BE2C (cell line): ENCODE data around the gene KCNC3.
"Not testable (repeated sequence)": the region's sequence is repeated elsewhere in the genome, so short reads cannot be mapped to it uniquely, and the experiment has no call there.

Experiments used
- DNase-seq: peaks from one replicate; pipeline ENCODE4 v3.0.0-alpha.2; 2020
- H3K27me3 ChIP-seq: fragments of 250-450 bp; sonication (Bioruptor Pico); 2 replicates; pipeline ENCODE4 v1.5.1; 2020; ENCODE audit warnings: mild to moderate bottlenecking
- H3K36me3 ChIP-seq: fragments of 250-450 bp; sonication (Bioruptor Pico); 2 replicates; pipeline ENCODE4 v1.5.1; 2020; ENCODE audit warnings: mild to moderate bottlenecking
- H3K4me1 ChIP-seq: fragments of 250-450 bp; sonication (Bioruptor Pico); 2 replicates; pipeline ENCODE4 v1.5.1; 2020
- H3K4me3 ChIP-seq: 2 replicates; pipeline ENCODE4 v1.5.1; 2011; ENCODE audit warnings: low read depth, low read length
- H3K9me3 ChIP-seq: fragments of 250-450 bp; sonication (Bioruptor Pico); 2 replicates; pipeline ENCODE4 v1.5.1; 2020
- TF ChIP-seq, protein P1 (sequence below): IDR thresholded peaks from 2 replicates; pipeline ENCODE4 v1.5.1; 2012; ENCODE audit warnings: mild to moderate bottlenecking, low read depth, low read length

KCNC3 gene

DNA sequence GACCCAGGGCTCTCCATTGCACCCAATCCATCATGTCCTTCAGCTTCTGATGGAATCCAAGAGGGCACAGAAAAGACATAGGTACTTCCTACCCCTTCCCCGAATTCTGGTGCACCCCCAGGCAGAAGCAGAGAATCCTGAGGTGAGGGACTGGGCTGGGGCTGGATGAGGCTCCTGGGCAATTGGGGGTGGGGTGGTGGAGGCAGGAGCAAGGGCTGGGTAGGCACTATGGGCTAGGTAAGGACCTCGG, 2.7 kb upstream of the KCNC3 start:
- Histone ChIP-seq H3K9me3 (no peaks in the 10 kb centered on the region), H3K4me3 (no peak overlapping the region), H3K36me3 (no peaks in the 10 kb centered on the region), H3K4me1 (no peaks in the 10 kb centered on the region), H3K27me3 (no peaks in the 10 kb centered on the region)
- DNase-seq = no peak
- TF ChIP-seq, protein P1, sequence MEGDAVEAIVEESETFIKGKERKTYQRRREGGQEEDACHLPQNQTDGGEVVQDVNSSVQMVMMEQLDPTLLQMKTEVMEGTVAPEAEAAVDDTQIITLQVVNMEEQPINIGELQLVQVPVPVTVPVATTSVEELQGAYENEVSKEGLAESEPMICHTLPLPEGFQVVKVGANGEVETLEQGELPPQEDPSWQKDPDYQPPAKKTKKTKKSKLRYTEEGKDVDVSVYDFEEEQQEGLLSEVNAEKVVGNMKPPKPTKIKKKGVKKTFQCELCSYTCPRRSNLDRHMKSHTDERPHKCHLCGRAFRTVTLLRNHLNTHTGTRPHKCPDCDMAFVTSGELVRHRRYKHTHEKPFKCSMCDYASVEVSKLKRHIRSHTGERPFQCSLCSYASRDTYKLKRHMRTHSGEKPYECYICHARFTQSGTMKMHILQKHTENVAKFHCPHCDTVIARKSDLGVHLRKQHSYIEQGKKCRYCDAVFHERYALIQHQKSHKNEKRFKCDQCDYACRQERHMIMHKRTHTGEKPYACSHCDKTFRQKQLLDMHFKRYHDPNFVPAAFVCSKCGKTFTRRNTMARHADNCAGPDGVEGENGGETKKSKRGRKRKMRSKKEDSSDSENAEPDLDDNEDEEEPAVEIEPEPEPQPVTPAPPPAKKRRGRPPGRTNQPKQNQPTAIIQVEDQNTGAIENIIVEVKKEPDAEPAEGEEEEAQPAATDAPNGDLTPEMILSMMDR = no peak

GRCh38 chr19:50331221-50331993, 2.2 kb upstream of the KCNC3 start:
- H3K27me3 ChIP-seq = no peaks in the 10 kb centered on the region
- H3K4me1 ChIP-seq = no peaks in the 10 kb centered on the region
- TF ChIP-seq, protein P1 = no peak
- H3K4me3 ChIP-seq = peak overlapping the region; percentile 45
- H3K9me3 ChIP-seq = no peaks in the 10 kb centered on the region
- H3K36me3 ChIP-seq = no peaks in the 10 kb centered on the region
- no peak for DNase-seq

DNA sequence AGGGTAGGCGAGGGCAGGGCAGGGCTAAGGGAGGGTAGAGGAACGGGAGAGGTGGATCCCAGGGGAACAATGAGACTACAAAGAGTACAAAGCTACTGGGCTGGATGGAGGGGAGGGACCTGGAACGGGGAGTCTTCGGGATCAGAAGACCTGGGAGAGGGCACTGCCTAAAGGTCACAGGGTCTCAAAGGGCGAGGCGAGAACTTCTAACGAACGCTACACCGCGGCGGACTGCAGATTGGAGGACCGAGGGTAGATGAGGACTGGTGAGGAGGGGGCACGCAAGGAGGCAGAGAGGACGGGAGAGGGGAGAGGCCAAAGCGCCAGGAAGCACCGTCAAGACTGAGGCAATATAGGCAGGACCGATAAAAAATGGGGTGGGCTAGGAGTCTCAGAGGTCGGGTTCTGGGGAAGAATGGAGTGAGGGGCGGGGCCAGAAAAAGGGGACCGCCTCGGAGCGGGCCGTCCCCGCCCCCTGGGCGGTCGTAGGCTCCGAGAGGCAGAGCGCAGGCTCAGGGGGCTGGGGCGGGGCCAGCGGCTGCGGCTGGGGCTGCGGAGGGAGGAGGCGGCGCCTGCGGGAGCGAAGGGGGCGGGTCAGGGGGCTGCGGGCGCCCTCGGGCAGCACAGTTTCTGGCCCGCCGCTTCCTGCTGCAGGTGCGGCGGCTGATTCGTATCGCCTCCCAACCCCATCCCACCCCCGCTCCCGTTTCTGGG, 1.3 kb upstream of the KCNC3 start:
- peak overlapping the region; percentile 45 for H3K4me3 ChIP-seq
- peak; percentile 97 for DNase-seq
- no peaks in the 10 kb centered on the region for H3K9me3 ChIP-seq
- no peaks in the 10 kb centered on the region for H3K27me3 ChIP-seq
- no peaks in the 10 kb centered on the region for H3K36me3 ChIP-seq
- TF ChIP-seq, protein P1 = no peak
- H3K4me1 ChIP-seq = no peaks in the 10 kb centered on the region

GRCh38 chr19:50329926-50330294, 733 bp upstream of the KCNC3 start:
- H3K36me3 ChIP-seq, H3K9me3 ChIP-seq, H3K4me1 ChIP-seq, DNase-seq, H3K27me3 ChIP-seq: not testable (repeated sequence)
- peak overlapping the region; percentile 41 for H3K4me3 ChIP-seq

DNA sequence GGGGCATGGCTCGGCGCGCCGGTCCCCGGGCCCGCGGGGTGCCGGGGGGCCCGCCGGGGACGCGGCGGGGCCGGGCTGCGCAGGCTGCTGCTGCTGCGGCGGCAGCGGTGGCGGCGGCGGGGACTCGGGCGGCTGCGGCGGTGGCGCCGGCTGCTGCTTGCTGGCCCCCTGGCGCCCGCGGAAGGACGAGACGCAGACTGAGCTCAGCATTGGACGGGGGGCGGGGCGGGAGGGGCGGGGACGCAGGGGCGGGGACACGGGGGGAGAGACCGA, 368 bp downstream of the KCNC3 start:
- TF ChIP-seq, protein P1 = no peak
- no peaks in the 10 kb centered on the region for H3K27me3 ChIP-seq
- no peak for DNase-seq
- H3K36me3 ChIP-seq = no peaks in the 10 kb centered on the region
- H3K9me3 ChIP-seq = no peaks in the 10 kb centered on the region
- H3K4me3 ChIP-seq = no peak overlapping the region
- peaks cover 4% of the 10 kb centered on the region for H3K4me1 ChIP-seq

GRCh38 chr19:50328224-50328872, 829 bp downstream of the KCNC3 start:
- H3K27me3 ChIP-seq = no peaks in the 10 kb centered on the region
- DNase-seq = no peak
- peaks cover 4% of the 10 kb centered on the region for H3K4me1 ChIP-seq
- no peaks in the 10 kb centered on the region for H3K36me3 ChIP-seq
- H3K4me3 ChIP-seq = peak overlapping the region; percentile 22; the same call in 1 of the 2 replicates
- TF ChIP-seq, protein P1 = no peak
- H3K9me3 ChIP-seq = no peaks in the 10 kb centered on the region
